Measurements from ENCODE around the gene EPHA4.

The EPHA4 gene

DNA sequence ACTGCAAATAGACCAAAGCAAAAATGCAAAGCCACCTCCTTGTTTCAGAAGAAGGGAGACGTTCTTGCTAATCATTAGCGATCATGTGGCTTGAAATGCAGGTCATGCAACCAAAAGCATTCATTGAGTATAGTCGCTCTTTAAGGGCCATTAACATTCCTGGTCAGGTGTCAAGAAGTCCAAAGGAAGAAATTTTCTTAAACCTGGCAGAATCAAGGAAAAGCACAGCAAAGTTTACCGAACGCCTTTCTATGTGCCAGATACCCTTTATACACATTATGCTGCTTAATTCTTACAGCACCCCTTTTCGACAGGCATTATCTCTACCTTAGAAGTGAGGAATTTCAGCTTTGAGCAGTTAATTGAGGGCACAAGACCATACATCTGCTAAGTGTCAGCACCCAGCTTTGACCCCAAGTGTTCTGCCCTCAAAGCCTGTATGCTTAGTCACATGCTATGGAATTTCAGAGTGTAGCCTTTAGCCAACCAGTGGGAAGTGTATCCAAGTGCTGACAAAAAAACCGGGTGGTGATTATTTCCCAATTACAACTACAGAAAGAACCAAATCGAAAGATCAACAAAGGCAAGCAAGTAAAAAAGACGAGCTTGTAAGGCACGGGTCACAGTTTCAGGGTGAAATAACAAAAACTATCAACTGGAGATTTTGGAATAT lies 70.8 kb downstream of the EPHA4 start:
- no peak for DNase-seq

DNA sequence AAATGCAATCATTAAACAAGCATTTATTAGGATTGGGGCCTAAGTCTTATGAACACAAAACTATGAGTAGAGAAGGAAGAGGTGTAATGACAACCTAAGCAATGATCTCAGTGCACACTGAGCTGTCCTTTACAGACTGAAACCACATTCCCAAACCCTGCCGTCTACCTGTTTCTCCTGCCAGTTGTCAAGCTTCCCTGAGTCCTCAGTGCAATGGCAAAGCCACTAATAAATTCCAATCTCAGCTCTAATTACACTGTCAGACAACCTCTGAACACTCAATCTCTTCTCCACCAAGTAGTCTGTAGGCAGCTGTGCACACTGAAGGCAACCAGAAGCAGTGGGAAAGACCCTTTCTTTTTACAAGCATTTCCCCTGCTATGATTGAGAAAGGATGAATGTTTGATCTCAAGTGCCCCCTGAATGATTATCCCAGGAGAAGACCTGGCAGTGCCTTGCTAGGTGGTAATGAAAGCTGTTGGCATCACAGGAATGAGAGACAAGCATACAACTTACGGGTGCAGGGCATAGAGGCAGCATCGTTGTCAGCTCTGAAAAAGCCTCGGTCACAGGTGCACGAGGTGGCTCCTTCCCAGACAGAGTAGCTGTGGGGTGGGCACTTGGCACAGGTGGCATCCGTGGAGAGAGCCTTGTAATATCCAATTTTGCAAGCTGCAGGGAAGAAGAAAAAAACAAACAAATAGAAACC lies 71.4 kb downstream of the EPHA4 start:
- DNase-seq = no peak

DNA sequence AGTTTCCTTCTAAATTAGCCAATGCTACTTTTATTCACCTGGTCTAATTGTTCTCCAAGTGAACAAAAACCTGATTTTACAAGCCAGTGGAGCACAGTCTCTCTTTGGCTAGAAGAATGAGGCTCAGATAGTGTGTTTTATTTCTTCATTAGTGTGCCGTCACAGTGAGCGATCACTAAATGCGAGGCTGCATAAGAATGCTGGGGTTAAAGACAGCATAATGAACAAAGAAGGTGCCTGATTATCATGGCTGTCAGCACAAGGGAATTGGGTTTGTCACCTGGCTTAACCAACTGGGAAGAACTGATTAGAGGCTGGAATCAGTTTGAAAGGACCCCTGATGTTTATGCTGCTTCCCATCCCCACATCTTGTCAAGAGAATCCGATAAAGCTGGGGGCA lies 76.4 kb downstream of the EPHA4 start:
- DNase-seq = no peak

GRCh38 chr2:221494556-221494955 lies 77.5 kb downstream of the EPHA4 start:
- DNase-seq = no peak

DNA sequence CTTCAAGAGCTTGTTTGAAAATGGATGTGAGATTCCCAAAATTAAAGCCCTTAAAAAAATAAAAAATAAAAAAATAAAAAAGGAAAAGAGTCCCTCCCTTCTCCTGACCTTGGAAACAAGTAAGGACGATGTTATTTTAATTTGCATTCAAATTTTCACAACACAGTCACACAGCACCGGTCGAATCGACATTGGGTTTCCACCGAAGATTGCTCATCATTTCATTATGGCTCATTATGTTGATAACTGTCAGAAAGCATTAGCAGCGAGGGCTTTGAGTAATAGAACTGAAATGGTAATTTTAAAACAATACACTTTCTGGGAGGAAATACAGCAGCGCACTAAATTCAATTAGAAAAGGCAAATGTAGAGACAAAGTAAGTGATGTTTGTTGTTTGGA lies 78.7 kb downstream of the EPHA4 start:
- no peak for DNase-seq

DNA sequence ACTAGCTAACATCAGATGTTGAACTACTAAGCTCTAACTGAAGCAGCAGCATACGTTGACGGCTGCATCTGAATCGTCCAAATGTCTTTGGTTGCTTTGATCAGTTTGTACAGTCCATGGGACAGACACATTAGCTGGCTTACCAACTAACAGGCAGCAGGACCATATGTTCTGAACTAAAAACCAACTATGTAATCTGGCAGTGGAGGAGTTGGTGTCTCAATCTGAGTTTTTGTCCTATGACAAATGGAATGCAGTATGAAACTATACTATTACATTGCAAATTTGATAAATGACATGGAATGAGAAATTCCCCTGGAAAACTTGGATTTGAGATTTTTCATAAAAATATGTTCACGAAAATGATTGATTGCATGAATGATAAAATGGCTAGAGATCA lies 79.5 kb downstream of the EPHA4 start:
- peak; percentile 22 for DNase-seq

DNA sequence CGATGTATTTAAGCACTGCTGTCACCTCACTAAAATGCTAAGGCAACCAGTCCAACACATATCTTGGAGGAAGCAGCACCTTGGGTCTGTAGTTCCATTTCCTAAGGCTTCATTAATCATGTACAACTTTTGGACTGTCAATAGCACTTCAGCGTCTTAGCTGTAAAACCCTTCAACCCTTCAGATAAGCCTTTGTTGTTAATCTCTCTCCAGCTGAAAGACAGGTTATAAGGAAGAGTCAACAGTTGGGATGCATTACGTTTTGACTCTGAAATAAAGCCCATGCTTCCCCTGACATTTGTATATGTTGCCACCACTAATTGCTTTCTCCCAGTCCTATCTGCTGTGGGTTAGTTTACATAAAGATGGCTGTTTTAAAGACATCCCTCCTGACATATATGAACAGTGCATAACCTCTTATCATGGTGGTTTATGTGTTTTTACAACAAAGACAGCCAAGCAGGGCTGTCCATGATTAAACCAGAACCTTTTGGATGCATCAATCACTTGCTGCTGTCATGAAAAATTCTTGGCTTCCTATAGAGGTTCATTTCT lies 81.5 kb downstream of the EPHA4 start:
- DNase-seq = no peak

GRCh38 chr2:221488136-221488807 lies 83.8 kb downstream of the EPHA4 start:
- DNase-seq = no peak

GRCh38 chr2:221486106-221486505 lies 86.0 kb downstream of the EPHA4 start:
- DNase-seq = no peak

DNA sequence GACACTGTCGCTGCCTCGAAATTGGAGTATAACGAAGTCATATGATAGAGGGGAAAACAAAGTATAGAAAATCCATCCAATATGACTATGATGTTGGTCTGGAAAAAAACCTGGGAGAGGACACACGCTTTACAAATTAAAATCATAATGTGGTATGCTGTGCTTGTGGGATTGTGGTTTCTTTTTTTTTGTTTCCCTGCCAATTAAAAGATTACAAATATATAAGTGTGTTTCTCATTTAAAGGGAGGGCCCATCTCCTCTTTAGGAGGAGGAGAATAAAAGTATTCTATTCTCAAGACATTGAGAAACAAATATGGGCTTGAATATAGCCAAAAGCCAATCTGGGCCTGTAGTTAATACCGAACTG lies 86.6 kb downstream of the EPHA4 start:
- no peak for DNase-seq

GRCh38 chr2:221484761-221485502 lies 87.2 kb downstream of the EPHA4 start:
- no peak for DNase-seq

- no peak for DNase-seq
Observed at GRCh38 chr2:221482666-221483455, 89.2 kb downstream of the EPHA4 start.

GRCh38 chr2:221480821-221481220 lies 91.3 kb downstream of the EPHA4 start:
- no peak for DNase-seq

- no peak for DNase-seq
Observed at GRCh38 chr2:221480163-221480562, 91.9 kb downstream of the EPHA4 start.

GRCh38 chr2:221478485-221478863 lies 93.6 kb downstream of the EPHA4 start:
- DNase-seq = no peak

DNA sequence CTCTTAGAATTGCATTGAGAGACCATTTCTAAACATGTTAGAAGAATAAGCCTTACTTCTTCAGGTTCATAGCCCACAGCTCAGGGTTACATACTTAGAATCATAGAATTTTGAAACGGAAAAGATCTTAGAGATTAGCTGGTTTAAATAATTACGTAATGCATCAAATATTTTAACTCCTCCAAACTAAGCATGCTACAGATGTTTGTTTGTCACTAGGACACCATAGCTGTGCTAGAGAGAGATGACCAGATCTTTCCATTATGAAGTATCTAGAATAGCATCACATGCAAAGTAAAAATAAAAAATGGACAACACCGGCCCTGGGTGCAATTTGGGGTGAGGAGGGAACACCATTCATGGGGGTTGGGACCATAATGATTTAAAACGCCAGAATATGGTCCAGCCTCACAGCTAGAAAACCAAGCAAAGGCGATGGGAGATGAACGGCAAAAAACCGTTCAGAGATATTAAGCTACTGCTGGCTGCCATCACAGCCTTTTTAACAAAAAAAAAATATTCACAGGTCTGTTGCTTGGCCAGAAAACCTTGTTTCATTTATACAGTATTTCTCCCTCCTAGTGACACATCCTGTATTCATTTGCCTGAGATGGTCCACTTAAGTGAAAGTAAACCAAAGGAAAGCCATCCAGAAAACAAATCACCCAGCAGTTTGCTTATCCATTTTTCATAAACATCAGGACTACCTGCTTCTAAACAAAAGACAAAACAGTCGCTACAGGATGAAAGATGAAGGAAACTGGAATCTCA lies 94.2 kb downstream of the EPHA4 start:
- DNase-seq = no peak

DNA sequence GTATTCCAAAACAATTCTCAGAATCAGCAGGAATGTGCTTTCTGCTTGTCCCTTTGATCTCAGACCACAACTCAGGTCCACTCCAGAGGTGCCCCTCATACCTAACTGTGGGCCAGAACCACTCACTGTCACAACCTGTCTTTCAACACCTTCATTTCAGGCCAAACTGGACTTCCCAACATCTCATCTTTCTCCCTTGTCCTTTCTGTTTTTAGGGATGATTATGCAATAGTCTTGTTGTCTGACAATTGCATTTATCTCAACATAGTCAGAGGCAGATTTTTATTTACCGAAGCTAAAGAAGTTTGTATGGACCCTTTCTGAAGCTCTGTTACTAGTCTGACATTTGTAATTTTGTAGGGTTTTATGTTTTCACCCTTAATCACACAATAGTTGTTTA lies 95.9 kb downstream of the EPHA4 start:
- no peak for DNase-seq

- DNase-seq = no peak
Observed at GRCh38 chr2:221473451-221473850, 98.7 kb downstream of the EPHA4 start.

GRCh38 chr2:221468317-221468716 lies 103.8 kb downstream of the EPHA4 start:
- no peak for DNase-seq

DNA sequence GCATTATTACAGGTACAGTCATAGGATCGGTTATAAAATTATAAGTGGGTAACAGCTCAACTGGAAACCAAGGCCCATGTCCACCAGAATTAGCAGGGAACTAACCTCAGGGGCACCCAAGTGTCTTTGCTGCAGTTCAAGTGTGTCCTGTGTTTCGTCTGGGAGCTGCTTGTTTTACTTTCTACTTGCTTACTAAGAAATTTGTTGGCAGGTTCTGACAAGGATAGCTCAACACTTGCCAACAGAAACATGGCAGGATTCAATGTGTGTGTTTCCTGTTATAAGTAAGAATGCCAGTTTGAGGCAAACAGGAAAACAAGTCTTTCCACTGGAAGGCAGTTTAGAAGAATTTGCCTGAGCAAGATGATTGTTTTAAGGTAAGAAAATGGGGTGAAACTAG lies 104.5 kb downstream of the EPHA4 start:
- no peak for DNase-seq

DNA sequence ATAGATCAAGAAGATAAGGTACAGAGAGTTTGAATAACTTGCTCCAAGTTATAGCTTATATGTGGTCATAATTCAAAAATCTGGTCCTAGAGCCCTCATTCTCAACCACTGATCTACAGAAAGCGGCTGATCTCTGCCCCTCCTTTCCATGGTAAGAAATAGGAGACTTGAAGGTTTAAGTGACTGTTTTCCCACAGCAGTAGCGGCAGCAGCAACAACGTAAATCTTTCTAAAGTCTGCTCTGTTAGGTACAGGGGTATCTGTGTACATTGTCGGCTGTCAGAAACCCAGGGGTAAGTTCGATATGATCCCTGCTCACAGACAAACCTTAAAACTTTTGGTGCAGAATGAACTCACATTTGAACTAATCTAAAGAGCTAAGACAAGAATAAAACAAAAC lies 105.4 kb downstream of the EPHA4 start:
- no peak for DNase-seq

- DNase-seq = no peak
Observed at GRCh38 chr2:221465776-221466175, 106.3 kb downstream of the EPHA4 start.
